Karpas-422 (cell line): ENCODE data around the gene CNTNAP4. TPM values are rescaled to one million over a fixed set of nuclear protein-coding genes. Genes with fewer than 3 reads are reported as not detected.

ENCODE experiments used
- DNase-seq: peaks from one replicate; pipeline ENCODE4 v3.0.0-alpha.2; 2015
- H2AFZ ChIP-seq: fragments of 200-600 bp; sonication (generic); 2 replicates; pipeline ENCODE4 v1.6.1; 2014; ENCODE audit warnings: antibody characterized with exemption, low read length, mixed read lengths
- H3K27ac ChIP-seq: fragments of 200-600 bp; sonication (generic); 2 replicates; pipeline ENCODE4 v1.5.1; 2014; ENCODE audit warnings: mild to moderate bottlenecking, low read length, moderate library complexity
- H3K27me3 ChIP-seq: fragments of 200-600 bp; sonication (generic); 2 replicates; pipeline ENCODE4 v1.6.1; 2014; ENCODE audit warnings: low read length, mixed read lengths
- H3K36me3 ChIP-seq: fragments of 200-600 bp; sonication (generic); 2 replicates; pipeline ENCODE4 v1.6.1; 2014; ENCODE audit warnings: low read length, mixed read lengths; ENCODE audit not compliant: insufficient read depth
- H3K4me1 ChIP-seq: fragments of 200-600 bp; sonication (generic); 2 replicates; pipeline ENCODE4 v1.6.1; 2014; ENCODE audit warnings: mild to moderate bottlenecking, low read length, mixed read lengths
- H3K4me2 ChIP-seq: fragments of 200-600 bp; sonication (generic); 2 replicates; pipeline ENCODE4 v1.6.1; 2014; ENCODE audit warnings: low read length, low read depth, mild to moderate bottlenecking; ENCODE audit not compliant: poor library complexity, severe bottlenecking
- H3K4me3 ChIP-seq: fragments of 200-600 bp; sonication (generic); 2 replicates; pipeline ENCODE4 v1.5.1; 2014; ENCODE audit warnings: mild to moderate bottlenecking, antibody characterized with exemption, low read length, mixed read lengths
- H3K79me2 ChIP-seq: fragments of 200-600 bp; sonication (generic); 2 replicates; pipeline ENCODE4 v1.6.1; 2014; ENCODE audit warnings: mild to moderate bottlenecking, low read length, mixed read lengths
- H3K9ac ChIP-seq: fragments of 200-600 bp; sonication (generic); 2 replicates; pipeline ENCODE4 v1.6.0; 2014; ENCODE audit warnings: low read length
- H3K9me2 ChIP-seq: fragments of 200-600 bp; sonication (generic), shearing (Covaris generic); replicated peaks from 2 replicates; pipeline ENCODE4 v1.6.0; 2014; ENCODE audit warnings: mild to moderate bottlenecking, low read length, moderate library complexity; ENCODE audit not compliant: insufficient read depth
- H3K9me3 ChIP-seq: fragments of 300-700, 200-600 bp; sonication (generic); 2 replicates; pipeline ENCODE4 v1.6.1; 2014; ENCODE audit warnings: low read length, mixed read lengths
- H4K20me1 ChIP-seq: fragments of 200-600 bp; sonication (generic); 2 replicates; pipeline ENCODE4 v1.6.1; 2014; ENCODE audit warnings: mild to moderate bottlenecking, antibody characterized with exemption, low read length, low read depth; ENCODE audit not compliant: insufficient read depth
- total RNA-seq: library from RNA; depleted of rRNA; stranded (reverse); fragments of >200 nt; shearing (Covaris generic); gene quantifications from 2 replicates; pipeline ENCODE4 v1.2.3, GENCODE V29; 2014; ENCODE audit warnings: low replicate concordance; rRNA removed

CNTNAP4 gene
- 1.7 and 1.8 TPM in 2 replicates for total RNA-seq

DNA sequence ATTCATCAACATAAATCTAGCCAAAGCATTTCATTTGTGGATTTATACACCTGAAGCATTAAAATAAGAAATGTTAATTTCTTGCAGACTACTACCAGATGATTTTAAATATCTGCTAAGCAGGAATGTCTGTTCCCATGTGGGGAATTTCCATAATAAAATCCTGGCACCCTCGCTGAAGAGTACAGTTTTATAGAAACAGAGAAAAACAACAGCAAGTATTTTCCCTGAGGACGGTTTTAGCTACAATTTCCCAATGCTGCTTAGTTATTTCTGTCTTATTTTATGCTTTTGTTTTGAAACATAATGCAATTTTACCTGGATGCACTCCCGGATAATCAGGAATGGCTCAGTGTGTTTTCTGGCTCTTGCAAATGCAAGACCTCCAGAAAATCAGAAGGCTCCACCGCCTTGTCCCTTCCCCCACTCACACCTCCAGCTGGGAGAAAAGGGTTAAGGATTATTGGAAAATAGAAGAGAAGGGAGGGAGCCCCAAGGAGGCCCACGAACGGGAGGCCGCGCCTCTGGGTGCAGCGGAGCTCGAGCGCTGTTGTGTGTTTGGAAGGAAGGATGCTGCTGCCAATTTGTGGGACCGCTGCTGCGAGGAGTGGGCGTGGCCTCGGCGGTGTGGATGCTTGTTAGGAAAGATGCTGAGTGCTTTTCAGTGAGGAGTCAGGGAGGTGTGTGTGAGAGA lies at the start of gene CNTNAP4:
CNTNAP4 (plus strand) TSS at position 657 of the 694 bp plus-strand sequence. CDS start 262 bp downstream, outside the sequence.
- no peaks in the 10 kb centered on the region for H4K20me1 ChIP-seq
- H3K36me3 ChIP-seq = no peaks in the 10 kb centered on the region
- DNase-seq = no peak
- H3K4me2 ChIP-seq = no peak within 1 kb of the TSS
- no peak within 1 kb of the TSS for H2AFZ ChIP-seq
- H3K9me2 ChIP-seq = no peaks in the 10 kb centered on the region
- H3K27me3 ChIP-seq = no peaks in the 10 kb centered on the region
- H3K79me2 ChIP-seq = no peaks in the 10 kb centered on the region
- no peak within 1 kb of the TSS for H3K4me3 ChIP-seq
- no peak within 1 kb of the TSS for H3K27ac ChIP-seq
- H3K9ac ChIP-seq = no peak within 1 kb of the TSS
- no peaks in the 10 kb centered on the region for H3K9me3 ChIP-seq
- no peaks in the 10 kb centered on the region for H3K4me1 ChIP-seq

GRCh38 chr16:76228546-76229146 lies 48.6 kb upstream of the CNTNAP4 start:
- Histone ChIP-seq H4K20me1 (no peaks in the 10 kb centered on the region), H3K4me1 (peaks cover under 1% of the 10 kb centered on the region; the same call in 1 of the 2 replicates), H3K27me3 (no peaks in the 10 kb centered on the region), H3K9me2 (no peaks in the 10 kb centered on the region), H3K79me2 (no peaks in the 10 kb centered on the region), H3K4me2 (no peak overlapping the region), H3K9me3 (no peaks in the 10 kb centered on the region), H2AFZ (no peak overlapping the region), H3K9ac (no peak overlapping the region), H3K27ac (no peak overlapping the region), H3K36me3 (no peaks in the 10 kb centered on the region), H3K4me3 (no peak overlapping the region)
- no peak for DNase-seq

- Histone ChIP-seq H4K20me1 (no peaks in the 10 kb centered on the region), H3K4me3 (no peak overlapping the region), H2AFZ (no peak overlapping the region), H3K79me2 (no peaks in the 10 kb centered on the region), H3K36me3 (no peaks in the 10 kb centered on the region), H3K9me3 (no peaks in the 10 kb centered on the region), H3K4me1 (no peaks in the 10 kb centered on the region), H3K4me2 (no peak overlapping the region), H3K27me3 (no peaks in the 10 kb centered on the region), H3K27ac (no peak overlapping the region), H3K9ac (no peak overlapping the region), H3K9me2 (no peaks in the 10 kb centered on the region)
- no peak for DNase-seq
Observed at GRCh38 chr16:76232704-76233103, 44.5 kb upstream of the CNTNAP4 start.

- DNase-seq = no peak
- Histone ChIP-seq H3K9me3 (no peaks in the 10 kb centered on the region), H2AFZ (no peak overlapping the region), H4K20me1 (no peaks in the 10 kb centered on the region), H3K4me2 (no peak overlapping the region), H3K4me1 (no peaks in the 10 kb centered on the region), H3K79me2 (no peaks in the 10 kb centered on the region), H3K36me3 (no peaks in the 10 kb centered on the region), H3K27ac (no peak overlapping the region), H3K4me3 (no peak overlapping the region), H3K9ac (no peak overlapping the region), H3K27me3 (no peaks in the 10 kb centered on the region), H3K9me2 (no peaks in the 10 kb centered on the region)
Observed at GRCh38 chr16:76235025-76235424, 42.2 kb upstream of the CNTNAP4 start.

- Histone ChIP-seq H3K79me2 (no peaks in the 10 kb centered on the region), H2AFZ (no peak overlapping the region), H3K4me1 (no peaks in the 10 kb centered on the region), H3K9me3 (no peaks in the 10 kb centered on the region), H3K9me2 (no peaks in the 10 kb centered on the region), H4K20me1 (no peaks in the 10 kb centered on the region), H3K27me3 (no peaks in the 10 kb centered on the region), H3K4me3 (no peak overlapping the region), H3K9ac (no peak overlapping the region), H3K4me2 (no peak overlapping the region), H3K36me3 (no peaks in the 10 kb centered on the region), H3K27ac (no peak overlapping the region)
- DNase-seq = no peak
Observed at GRCh38 chr16:76235426-76235825, 41.8 kb upstream of the CNTNAP4 start.

- H3K27me3 ChIP-seq = no peaks in the 10 kb centered on the region
- H3K27ac ChIP-seq = no peak overlapping the region
- no peaks in the 10 kb centered on the region for H3K9me3 ChIP-seq
- H3K36me3 ChIP-seq = no peaks in the 10 kb centered on the region
- no peaks in the 10 kb centered on the region for H3K79me2 ChIP-seq
- no peak overlapping the region for H3K4me2 ChIP-seq
- H3K9ac ChIP-seq = no peak overlapping the region
- no peaks in the 10 kb centered on the region for H4K20me1 ChIP-seq
- no peaks in the 10 kb centered on the region for H3K4me1 ChIP-seq
- no peak overlapping the region for H2AFZ ChIP-seq
- DNase-seq = no peak
- no peaks in the 10 kb centered on the region for H3K9me2 ChIP-seq
- H3K4me3 ChIP-seq = no peak overlapping the region
Observed at GRCh38 chr16:76237471-76237870, 39.7 kb upstream of the CNTNAP4 start.

DNA sequence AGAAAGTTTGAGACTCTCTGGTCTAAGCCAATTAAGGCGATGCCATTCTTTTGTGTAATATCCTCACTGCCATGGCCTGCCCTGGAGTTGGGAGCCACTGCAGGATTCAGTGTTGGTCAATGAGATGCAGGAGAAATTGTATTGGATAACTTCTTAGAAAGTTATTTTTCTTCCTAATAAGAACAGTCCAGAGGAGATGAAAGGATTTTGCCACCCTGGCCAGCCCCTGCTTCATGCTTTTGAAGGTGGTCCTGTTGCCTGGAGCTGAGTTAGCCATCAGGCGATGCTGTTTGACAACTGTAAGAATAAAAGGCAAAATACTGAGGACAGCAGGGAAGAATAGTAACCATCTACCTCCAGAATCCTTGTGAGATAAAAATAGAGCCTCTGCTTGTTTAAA lies 35.4 kb upstream of the CNTNAP4 start:
- H3K9me2 ChIP-seq = no peaks in the 10 kb centered on the region
- no peak overlapping the region for H3K27ac ChIP-seq
- no peaks in the 10 kb centered on the region for H3K27me3 ChIP-seq
- no peak overlapping the region for H3K4me3 ChIP-seq
- H3K9ac ChIP-seq = no peak overlapping the region
- H3K36me3 ChIP-seq = no peaks in the 10 kb centered on the region
- H3K79me2 ChIP-seq = no peaks in the 10 kb centered on the region
- no peak for DNase-seq
- no peaks in the 10 kb centered on the region for H4K20me1 ChIP-seq
- H2AFZ ChIP-seq = no peak overlapping the region
- H3K9me3 ChIP-seq = no peaks in the 10 kb centered on the region
- no peaks in the 10 kb centered on the region for H3K4me1 ChIP-seq
- H3K4me2 ChIP-seq = no peak overlapping the region

- Histone ChIP-seq H3K4me1 (no peaks in the 10 kb centered on the region), H3K4me2 (no peak overlapping the region), H3K79me2 (no peaks in the 10 kb centered on the region), H4K20me1 (no peaks in the 10 kb centered on the region), H3K27me3 (no peaks in the 10 kb centered on the region), H3K9me2 (no peaks in the 10 kb centered on the region), H2AFZ (no peak overlapping the region), H3K9ac (no peak overlapping the region), H3K9me3 (no peaks in the 10 kb centered on the region), H3K4me3 (no peak overlapping the region), H3K27ac (no peak overlapping the region), H3K36me3 (no peaks in the 10 kb centered on the region)
- DNase-seq = no peak
Observed at GRCh38 chr16:76243620-76244019, 33.6 kb upstream of the CNTNAP4 start.
